HCT116 (cell line): Measurements from ENCODE around the gene KLHL22. TPM values are rescaled to one million over a fixed set of nuclear protein-coding genes. Genes with fewer than 3 reads are reported as not detected.

Experiments
- ATAC-seq: fragments of 200-7000 bp; cut with Tn5 transposase; 2 replicates; pipeline ENCODE4 v1.9.1; 2020; ENCODE audit warnings: mild to moderate bottlenecking, moderate library complexity
- BruUV-seq: library from RNA; stranded (reverse); fragments of 400-500 nt; replicated peaks from 2 replicates; lab custom pipeline; 2021; lab: Mats Ljungman, UMichigan
- CTCF ChIA-PET: fragments of 300-600 bp; sonication (Branson Sonifier 250); formaldehyde crosslinking; loops from one replicate; lab custom pipeline; 2021; ENCODE audit warnings: antibody characterized with exemption; lab: Charles Lee
- POLR2A ChIA-PET: fragments of 300-600, 350-600 bp; sonication (Branson Sonifier 250); formaldehyde crosslinking; loops from one replicate; lab custom pipeline; 2021; ENCODE audit warnings: antibody characterized with exemption; lab: Charles Lee
- RAD21 ChIA-PET, 2 experiments: fragments of 300-600 bp; sonication (Branson Sonifier 250); formaldehyde crosslinking; loops; one replicate each; lab custom pipeline; 2023; ENCODE audit warnings: low total read pairs in 2 of 2; ENCODE audit not compliant: uncharacterized antibody in 2 of 2, unreplicated experiment in 2 of 2, low non-redundant PET in 1 of 2; lab: Charles Lee
- DNase-seq: peaks from one replicate; pipeline ENCODE4 v3.0.0-alpha.2; 2010; ENCODE audit warnings: low read depth, low spot score
- H2AFZ ChIP-seq: fragments of 200-600 bp; shearing (Covaris generic), sonication (generic); 2 replicates; pipeline ENCODE4 v1.6.1; 2017; ENCODE audit warnings: low read depth, mixed run types, mixed read lengths, antibody characterized with exemption, low read length; ENCODE audit not compliant: poor library complexity, severe bottlenecking
- H3K27ac ChIP-seq: 2 replicates; pipeline ENCODE4 v1.5.1; 2012; ENCODE audit warnings: low read depth, low read length
- H3K27me3 ChIP-seq: fragments of 200-600 bp; sonication (generic); 2 replicates; pipeline ENCODE4 v1.6.1; 2016; ENCODE audit warnings: mixed run types, low read length, mixed read lengths; ENCODE audit not compliant: insufficient read depth
- H3K36me3 ChIP-seq, 2 experiments: fragments of 200-500 bp in 1 of 2; fragments of 200-600 bp in 1 of 2; sonication (Bioruptor generic) in 1 of 2; sonication (generic) in 1 of 2; 2 replicates each; pipeline versions ENCODE4 v1.5.1 to v1.6.1; 2014 to 2016; ENCODE audit warnings: low read length in 2 of 2, inconsistent platforms in 1 of 2, mixed read lengths in 1 of 2, mixed run types in 1 of 2; ENCODE audit not compliant: insufficient read depth in 2 of 2, control insufficient read depth in 1 of 2
- H3K4me1 ChIP-seq, 2 experiments: fragments of 200-600 bp in 1 of 2; sonication (generic) in 1 of 2; 2 replicates each; pipeline versions ENCODE4 v1.5.1 to v1.6.1; 2012 to 2017; ENCODE audit warnings: low read length in 2 of 2, inconsistent platforms in 1 of 2, mild to moderate bottlenecking in 1 of 2, mixed read lengths in 1 of 2, mixed run types in 1 of 2, moderate library complexity in 1 of 2; ENCODE audit not compliant: insufficient read depth in 2 of 2, control insufficient read depth in 1 of 2
- H3K4me2 ChIP-seq: fragments of 200-600 bp; sonication (generic); 2 replicates; pipeline ENCODE4 v1.6.1; 2017; ENCODE audit warnings: mixed run types, low read length, mixed read lengths
- H3K4me3 ChIP-seq, 2 experiments: fragments of 200-600 bp in 1 of 2; sonication (generic) in 1 of 2; replicated peaks in 1 of 2; 2 replicates each; pipeline ENCODE4 v1.5.1; 2011 to 2016; ENCODE audit warnings: low read length in 2 of 2, control low read depth in 1 of 2, low read depth in 1 of 2, mild to moderate bottlenecking in 1 of 2, mixed read lengths in 1 of 2, mixed run types in 1 of 2
- H3K79me2 ChIP-seq: fragments of 200-600 bp; sonication (generic); 2 replicates; pipeline ENCODE4 v1.6.1; 2017; ENCODE audit warnings: mild to moderate bottlenecking, mixed run types, low read length, moderate library complexity, mixed read lengths; ENCODE audit not compliant: insufficient read depth
- H3K9ac ChIP-seq: fragments of 200-600 bp; sonication (generic); 2 replicates; pipeline ENCODE4 v1.6.1; 2016; ENCODE audit warnings: low read length, mixed read lengths
- H3K9me2 ChIP-seq: fragments of 200-600 bp; sonication (generic), shearing (Covaris generic); 2 replicates; pipeline ENCODE4 v1.6.1; 2017; ENCODE audit warnings: mixed run types, mild to moderate bottlenecking, moderate library complexity; ENCODE audit not compliant: insufficient read depth
- H3K9me3 ChIP-seq, 2 experiments: fragments of 200-500 bp in 1 of 2; fragments of 200-600 bp in 1 of 2; sonication (Bioruptor generic) in 1 of 2; sonication (generic) in 1 of 2; 2 replicates each; pipeline ENCODE4 v1.6.1; 2014 to 2017; ENCODE audit warnings: low read length in 2 of 2, mixed read lengths in 2 of 2, inconsistent platforms in 1 of 2, low read depth in 1 of 2, mild to moderate bottlenecking in 1 of 2, mixed run types in 1 of 2, moderate library complexity in 1 of 2; ENCODE audit not compliant: control insufficient read depth in 1 of 2, insufficient read depth in 1 of 2
- H4K20me1 ChIP-seq: fragments of 200-600 bp; sonication (generic), shearing (Covaris generic); 2 replicates; pipeline ENCODE4 v1.6.1; 2017; ENCODE audit warnings: mixed run types, mild to moderate bottlenecking, moderate library complexity; ENCODE audit not compliant: insufficient read depth
- CEBPB ChIP-seq: IDR thresholded peaks from 2 replicates; pipeline ENCODE4 v1.6.1; 2012; ENCODE audit warnings: low read depth
- EGR1 ChIP-seq: IDR thresholded peaks from 2 replicates; pipeline ENCODE4 v1.6.1; 2012; ENCODE audit warnings: low read depth
- POLR2AphosphoS5 ChIP-seq: IDR thresholded peaks from 2 replicates; pipeline ENCODE4 v1.6.1; 2011; ENCODE audit warnings: mild to moderate bottlenecking, low read depth, low read length, moderate library complexity
- YY1 ChIP-seq: IDR thresholded peaks from 2 replicates; pipeline ENCODE4 v1.6.1; 2011; ENCODE audit warnings: low read length, low read depth, moderate library complexity, mild to moderate bottlenecking; ENCODE audit not compliant: insufficient replicate concordance; ENCODE audit errors: extremely low read depth
- ZNF274 ChIP-seq: fragments of 200-500 bp; sonication (Bioruptor generic); IDR thresholded peaks from 2 replicates; pipeline ENCODE4 v1.6.1; 2014; ENCODE audit warnings: mild to moderate bottlenecking, low read depth, low read length, inconsistent platforms
- intact Hi-C: fragments of 100-400 bp; cut with micrococcal nuclease; formaldehyde crosslinking; loops from 2 replicates; pipeline ENCODE4 v1.10.0; 2022
- total RNA-seq: library from RNA; stranded (reverse); gene quantifications from one replicate; pipeline ENCODE4 v1.2.1, GENCODE V29; 2021; ENCODE audit not compliant: unreplicated experiment
- TF ChIP-seq, protein P1 (sequence below): IDR thresholded peaks from 2 replicates; pipeline ENCODE4 v1.6.1; 2011; ENCODE audit warnings: mild to moderate bottlenecking, low read length, moderate library complexity; ENCODE audit not compliant: insufficient replicate concordance; ENCODE audit errors: extremely low read depth

The KLHL22 gene
- total RNA-seq, 1 experiment from 2014 or later, result 16.4 TPM

GRCh38 chr22:20522134-20523004, 26.8 kb upstream of the KLHL22 start:
- Histone ChIP-seq H3K9me3 (no peaks in the 10 kb centered on the region), H3K4me3 (no peak overlapping the region), H3K27me3 (no peaks in the 10 kb centered on the region), H3K27ac (no peak overlapping the region), H2AFZ (no peak overlapping the region), H3K9ac (no peak overlapping the region), H3K36me3 (peaks cover 12 to 13% of the 10 kb centered on the region in 2 experiments; a peak in 2 of 4 replicates), H3K4me2 (no peak overlapping the region), H4K20me1 (no peaks in the 10 kb centered on the region; the same call in 1 of the 2 replicates), H3K79me2 (peaks cover 96% of the 10 kb centered on the region), H3K9me2 (no peaks in the 10 kb centered on the region), H3K4me1 (peaks cover 16 to 44% of the 10 kb centered on the region in 2 experiments)
- ChIA-PET CTCF (interaction anchor here (0.7 kb wide), 1 partner anchor 12 kb away, joined by 3 read pairs; no protein-coding TSS in a partner anchor), POLR2A (no interaction called here), RAD21 (no interaction called here)
- BruUV-seq, result no TSS peak
- intact Hi-C loops, result no loop called here
- ATAC-seq (no peak), DNase-seq (no peak)
- TF ChIP-seq YY1 (no peak), POLR2AphosphoS5 (no peak), ZNF274 (no peak)

DNA sequence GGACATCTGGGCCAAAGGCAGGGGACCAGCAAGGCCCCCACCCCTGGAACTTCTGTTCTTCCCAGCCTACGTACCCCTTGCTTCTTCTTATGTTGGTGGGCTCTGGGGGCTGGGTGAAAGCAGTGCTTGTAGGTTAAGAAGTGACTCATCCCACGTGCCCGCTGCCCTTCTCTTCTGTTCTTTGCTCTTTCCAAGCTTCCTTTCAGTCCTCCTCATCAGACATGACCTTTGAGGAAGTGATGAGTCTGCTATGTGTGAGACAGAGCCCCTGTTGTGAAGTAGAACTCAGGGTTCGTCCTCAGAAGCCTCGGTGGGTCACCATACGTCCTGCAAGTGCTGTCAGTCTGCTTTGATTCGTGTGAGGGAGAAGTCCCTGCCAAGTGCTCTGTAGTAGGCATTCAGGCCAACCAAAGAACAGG, 24.5 kb upstream of the KLHL22 start:
- CTCF ChIA-PET, result no interaction called here

More for the DNA sequence above, 24.5 kb upstream of the KLHL22 start:
- Histone ChIP-seq H3K9me3 (no peaks in the 10 kb centered on the region), H2AFZ (no peak overlapping the region), H3K27ac (no peak overlapping the region), H3K4me2 (no peak overlapping the region), H3K9ac (no peak overlapping the region), H3K79me2 (peaks cover 94% of the 10 kb centered on the region), H3K4me3 (no peak overlapping the region), H3K9me2 (no peaks in the 10 kb centered on the region), H3K27me3 (no peaks in the 10 kb centered on the region), H4K20me1 (no peaks in the 10 kb centered on the region; the same call in 1 of the 2 replicates), H3K4me1 (peaks cover 11 to 32% of the 10 kb centered on the region in 2 experiments), H3K36me3 (peaks cover 10 to 13% of the 10 kb centered on the region in 2 experiments; a peak in 2 of 4 replicates)
- BruUV-seq, result no TSS peak
- ChIA-PET RAD21 (no interaction called here), POLR2A (interaction anchor here (1.0 kb wide), 1 partner anchor 10 kb away, joined by 4 read pairs; no protein-coding TSS in a partner anchor)
- ATAC-seq (no peak), DNase-seq (no peak)
- intact Hi-C loops, result no loop called here
- no peak for TF ChIP-seq CEBPB
- TF ChIP-seq EGR1, result no peak
- TF ChIP-seq, protein P1, sequence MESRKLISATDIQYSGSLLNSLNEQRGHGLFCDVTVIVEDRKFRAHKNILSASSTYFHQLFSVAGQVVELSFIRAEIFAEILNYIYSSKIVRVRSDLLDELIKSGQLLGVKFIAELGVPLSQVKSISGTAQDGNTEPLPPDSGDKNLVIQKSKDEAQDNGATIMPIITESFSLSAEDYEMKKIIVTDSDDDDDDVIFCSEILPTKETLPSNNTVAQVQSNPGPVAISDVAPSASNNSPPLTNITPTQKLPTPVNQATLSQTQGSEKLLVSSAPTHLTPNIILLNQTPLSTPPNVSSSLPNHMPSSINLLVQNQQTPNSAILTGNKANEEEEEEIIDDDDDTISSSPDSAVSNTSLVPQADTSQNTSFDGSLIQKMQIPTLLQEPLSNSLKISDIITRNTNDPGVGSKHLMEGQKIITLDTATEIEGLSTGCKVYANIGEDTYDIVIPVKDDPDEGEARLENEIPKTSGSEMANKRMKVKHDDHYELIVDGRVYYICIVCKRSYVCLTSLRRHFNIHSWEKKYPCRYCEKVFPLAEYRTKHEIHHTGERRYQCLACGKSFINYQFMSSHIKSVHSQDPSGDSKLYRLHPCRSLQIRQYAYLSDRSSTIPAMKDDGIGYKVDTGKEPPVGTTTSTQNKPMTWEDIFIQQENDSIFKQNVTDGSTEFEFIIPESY, result no peak
